LNCaP clone FGC (cell line): ENCODE data around the gene MAGI1.

ENCODE experiments used
- DNase-seq: peaks from one replicate; pipeline ENCODE4 v3.0.0-alpha.2; 2011; ENCODE audit warnings: low read depth
- H3K4me3 ChIP-seq: 2 replicates; pipeline ENCODE4 v1.5.1; 2011; ENCODE audit warnings: mild to moderate bottlenecking, low read depth, low read length, control low read depth
- TF ChIP-seq, protein P1 (sequence below): IDR thresholded peaks from 2 replicates; pipeline ENCODE4 v1.5.1; 2012; ENCODE audit warnings: mild to moderate bottlenecking; ENCODE audit not compliant: control insufficient read depth, insufficient read depth; ENCODE audit errors: extremely low read depth

Gene MAGI1

DNA sequence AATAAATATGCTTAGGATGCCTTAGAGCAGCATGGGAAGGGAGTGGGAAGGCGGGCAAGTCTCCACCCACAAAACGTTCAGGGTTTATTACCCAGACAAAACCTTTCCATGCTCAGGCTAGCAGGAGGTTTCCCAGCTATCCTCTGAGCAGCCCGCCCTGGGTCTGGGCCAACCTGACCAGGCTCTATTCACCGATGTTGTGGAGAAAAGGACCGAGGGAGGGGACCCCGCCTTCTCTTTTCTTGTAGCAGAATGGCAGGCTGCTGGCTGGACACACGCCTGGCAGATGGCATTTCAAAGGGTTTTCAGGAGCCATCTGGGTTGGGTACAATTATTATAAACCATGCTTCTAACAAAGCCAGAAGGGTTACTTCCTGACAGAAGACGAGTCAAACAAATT, 540.9 kb downstream of the MAGI1 start:
- H3K4me3 ChIP-seq, result no peak overlapping the region
- no peak for DNase-seq
- TF ChIP-seq, protein P1, sequence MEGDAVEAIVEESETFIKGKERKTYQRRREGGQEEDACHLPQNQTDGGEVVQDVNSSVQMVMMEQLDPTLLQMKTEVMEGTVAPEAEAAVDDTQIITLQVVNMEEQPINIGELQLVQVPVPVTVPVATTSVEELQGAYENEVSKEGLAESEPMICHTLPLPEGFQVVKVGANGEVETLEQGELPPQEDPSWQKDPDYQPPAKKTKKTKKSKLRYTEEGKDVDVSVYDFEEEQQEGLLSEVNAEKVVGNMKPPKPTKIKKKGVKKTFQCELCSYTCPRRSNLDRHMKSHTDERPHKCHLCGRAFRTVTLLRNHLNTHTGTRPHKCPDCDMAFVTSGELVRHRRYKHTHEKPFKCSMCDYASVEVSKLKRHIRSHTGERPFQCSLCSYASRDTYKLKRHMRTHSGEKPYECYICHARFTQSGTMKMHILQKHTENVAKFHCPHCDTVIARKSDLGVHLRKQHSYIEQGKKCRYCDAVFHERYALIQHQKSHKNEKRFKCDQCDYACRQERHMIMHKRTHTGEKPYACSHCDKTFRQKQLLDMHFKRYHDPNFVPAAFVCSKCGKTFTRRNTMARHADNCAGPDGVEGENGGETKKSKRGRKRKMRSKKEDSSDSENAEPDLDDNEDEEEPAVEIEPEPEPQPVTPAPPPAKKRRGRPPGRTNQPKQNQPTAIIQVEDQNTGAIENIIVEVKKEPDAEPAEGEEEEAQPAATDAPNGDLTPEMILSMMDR, result no peak

DNA sequence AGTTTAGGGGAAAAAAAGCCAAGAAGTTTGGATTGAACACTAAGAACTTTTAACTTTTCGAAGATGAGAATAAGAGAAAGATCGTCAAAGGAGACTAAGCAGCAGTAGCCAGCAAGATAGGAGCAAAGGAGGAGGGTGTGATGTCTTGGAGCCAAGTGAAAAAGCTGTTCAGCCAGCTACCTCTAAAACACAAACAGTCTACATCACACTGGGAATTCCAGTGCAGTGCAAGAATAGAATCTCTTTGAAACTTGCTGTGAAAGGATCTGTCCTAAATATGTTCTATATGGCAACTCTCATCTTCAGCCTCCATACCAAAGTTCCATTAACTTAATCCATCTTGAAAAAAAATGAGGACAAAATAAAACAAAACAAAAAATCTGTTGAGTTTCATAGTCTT, 541.5 kb downstream of the MAGI1 start:
- H3K4me3 ChIP-seq, result no peak overlapping the region
- TF ChIP-seq, protein P1, result no peak
- DNase-seq, result no peak

DNA sequence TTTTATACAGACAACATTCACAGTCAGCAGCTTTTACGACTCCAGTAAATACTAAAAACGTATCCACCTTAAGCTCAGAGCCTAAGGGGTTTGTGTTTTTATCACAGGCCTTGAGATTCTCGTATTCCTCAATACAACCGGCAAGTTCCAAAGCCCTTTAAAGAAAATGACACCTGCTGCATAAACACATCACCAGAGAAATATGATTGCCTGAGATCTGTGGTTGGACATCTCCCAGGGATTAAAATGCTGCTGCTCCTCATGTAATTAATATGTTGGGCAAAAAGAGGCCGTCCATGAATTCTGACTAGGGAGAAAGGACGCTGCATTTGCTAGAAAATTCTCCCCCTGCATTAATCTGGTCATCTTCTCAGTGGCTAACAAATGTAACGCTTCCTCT, 544.8 kb downstream of the MAGI1 start:
- TF ChIP-seq, protein P1, result no peak
- no peak overlapping the region for H3K4me3 ChIP-seq
- no peak for DNase-seq

DNA sequence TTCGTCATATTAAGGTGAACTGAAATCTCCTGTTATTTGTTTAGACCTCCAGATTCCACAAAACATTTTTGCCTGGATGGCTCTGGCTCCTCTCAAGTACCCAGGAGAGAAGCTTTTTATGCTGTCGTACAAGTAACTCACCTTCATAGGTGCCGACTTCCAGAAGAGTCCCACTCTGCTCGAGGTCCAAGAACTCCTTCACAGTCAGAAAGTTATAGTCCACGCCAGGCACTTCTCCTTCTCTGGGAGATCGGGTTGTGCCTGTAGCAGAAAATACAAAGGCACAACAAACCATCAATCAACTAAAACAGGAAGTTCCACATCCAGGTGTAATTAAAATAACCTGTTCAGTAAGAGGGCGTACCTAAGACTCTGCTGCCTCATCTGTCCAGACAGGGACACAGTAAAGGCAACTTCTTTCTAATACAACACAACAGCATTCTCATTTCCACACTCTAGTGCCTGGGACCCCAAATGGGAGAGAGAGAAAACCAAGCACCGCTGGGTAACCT, 545.3 kb downstream of the MAGI1 start:
- TF ChIP-seq, protein P1, result no peak
- no peak overlapping the region for H3K4me3 ChIP-seq
- no peak for DNase-seq

DNA sequence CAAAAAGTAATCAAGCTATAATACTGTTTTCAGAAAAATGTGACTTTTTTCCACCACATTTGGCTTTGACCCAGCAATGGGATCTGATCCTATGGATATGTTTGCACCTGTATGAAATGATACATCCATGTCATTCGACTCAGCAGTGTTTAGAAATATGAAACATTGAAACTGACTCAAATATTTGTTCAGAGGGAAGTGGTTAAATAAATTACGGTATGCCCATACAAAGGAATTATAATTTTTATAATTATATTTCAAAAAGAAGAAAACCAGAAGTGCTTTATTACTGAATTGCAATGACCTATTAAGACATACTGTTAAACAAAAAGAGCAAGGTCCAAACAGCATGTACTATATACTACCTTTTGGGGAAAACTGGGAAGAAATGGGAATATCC, 546.5 kb downstream of the MAGI1 start:
- no peak for DNase-seq
- H3K4me3 ChIP-seq, result no peak overlapping the region
- TF ChIP-seq, protein P1, result no peak

DNA sequence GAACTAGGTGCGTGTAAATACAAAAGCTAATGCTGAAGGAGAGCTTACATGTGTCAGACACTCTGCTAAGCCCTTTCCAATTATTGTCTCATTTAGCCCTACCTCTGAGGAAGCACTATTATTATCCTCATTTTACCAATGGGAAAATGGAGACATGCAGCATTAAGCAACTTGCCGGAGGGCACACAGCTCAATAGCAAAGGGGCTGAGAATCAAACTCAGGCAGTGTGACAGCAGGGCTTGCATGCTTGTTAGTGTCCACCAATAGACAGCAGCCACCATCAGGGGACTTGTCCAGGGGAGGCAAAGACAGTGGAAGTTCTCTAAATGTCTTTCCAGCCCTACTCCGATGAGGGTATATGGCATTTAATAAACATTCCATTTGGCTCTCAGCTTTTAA, 548.6 kb downstream of the MAGI1 start:
- H3K4me3 ChIP-seq, result no peak overlapping the region
- TF ChIP-seq, protein P1, result no peak
- DNase-seq, result no peak

DNA sequence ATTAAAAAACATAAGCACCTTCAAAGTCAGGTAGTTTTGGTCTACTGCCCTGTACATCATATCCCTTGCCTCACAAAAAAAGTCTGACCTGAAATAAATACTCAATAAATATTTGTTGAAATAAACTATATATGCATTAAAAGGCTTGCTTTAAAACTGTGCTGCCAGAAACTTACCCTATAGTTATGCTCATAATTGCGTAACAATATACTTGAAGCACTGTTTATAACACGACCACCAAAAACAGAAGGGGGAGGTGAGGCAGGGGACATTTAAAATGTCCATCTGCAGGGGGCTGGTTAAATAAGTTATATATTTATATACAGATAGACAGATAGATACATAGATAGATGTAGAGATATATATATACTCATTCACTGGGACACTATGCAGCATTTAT, 549.5 kb downstream of the MAGI1 start:
- DNase-seq, result no peak
- TF ChIP-seq, protein P1, result no peak

More for the DNA sequence above, 549.5 kb downstream of the MAGI1 start:
- no peak overlapping the region for H3K4me3 ChIP-seq
